COR-L47 (cell line): ENCODE results near the gene KRTAP4-1.
"Not testable (repeated sequence)": the region's sequence is repeated elsewhere in the genome, so short reads cannot be mapped to it uniquely, and the experiment has no call there.

ENCODE experiments used
- DNase-seq: peaks from one replicate; lab custom pipeline; 2025; lab: John Stamatoyannopoulos, UW

The KRTAP4-1 gene

GRCh38 chr17:41171886-41172285 is 12.8 kb downstream of the KRTAP4-1 start:
- DNase-seq = no peak

GRCh38 chr17:41168121-41168520 is 16.6 kb downstream of the KRTAP4-1 start, which contains the start of gene KRTAP4-3:
Gene KRTAP4-3, minus strand, starts transcription at chr17:41168221. Its CDS starts 49 bp downstream, at chr17:41168172.
- no peak for DNase-seq

GRCh38 chr17:41167561-41167960 is 17.1 kb downstream of the KRTAP4-1 start:
- no peak for DNase-seq

- DNase-seq = no peak
These were observed 20.9 kb downstream of the KRTAP4-1 start for GRCh38 chr17:41163828-41164227.

GRCh38 chr17:41160648-41161047 is 24.1 kb downstream of the KRTAP4-1 start, which contains the start of gene KRTAP4-4:
Gene KRTAP4-4, minus strand, starts transcription at chr17:41160748. Its CDS starts 57 bp downstream, at chr17:41160691.
- DNase-seq = no peak

GRCh38 chr17:41160190-41160589 is 24.5 kb downstream of the KRTAP4-1 start:
- not testable (repeated sequence) for DNase-seq

- DNase-seq = no peak
These were observed 30.9 kb downstream of the KRTAP4-1 start for GRCh38 chr17:41153856-41154255.

GRCh38 chr17:41151525-41151924 is 33.2 kb downstream of the KRTAP4-1 start:
- DNase-seq = no peak

GRCh38 chr17:41150026-41150425 is 34.7 kb downstream of the KRTAP4-1 start:
- no peak for DNase-seq

GRCh38 chr17:41149652-41149985 is 35.1 kb downstream of the KRTAP4-1 start, which contains the start of gene KRTAP4-5:
Gene KRTAP4-5, minus strand, starts transcription at chr17:41149825. Its CDS starts 58 bp downstream, at chr17:41149767.
- no peak for DNase-seq

GRCh38 chr17:41148971-41149651 is 35.6 kb downstream of the KRTAP4-1 start:
- not testable (repeated sequence) for DNase-seq

GRCh38 chr17:41147531-41148204 is 37.0 kb downstream of the KRTAP4-1 start:
- no peak for DNase-seq

GRCh38 chr17:41145261-41145660 is 39.5 kb downstream of the KRTAP4-1 start:
- no peak for DNase-seq

GRCh38 chr17:41144846-41145245 is 39.9 kb downstream of the KRTAP4-1 start:
- DNase-seq = no peak

GRCh38 chr17:41141361-41141760 is 43.4 kb downstream of the KRTAP4-1 start:
- DNase-seq = no peak

- DNase-seq = no peak
These were observed 44.2 kb downstream of the KRTAP4-1 start, which contains the start of gene KRTAP4-6 for GRCh38 chr17:41140360-41141131. Gene KRTAP4-6, minus strand, starts transcription at chr17:41140544. Its CDS starts 57 bp downstream, at chr17:41140487.

GRCh38 chr17:41139865-41140264 is 44.8 kb downstream of the KRTAP4-1 start:
- DNase-seq = not testable (repeated sequence)
